HG03175 (cell line): Measurements from ENCODE around the gene ACACA.

Experiments used
- ATAC-seq: cut with Tn5 transposase; IDR thresholded peaks from one replicate; pipeline ENCODE4 v1.9.1; 2021; ENCODE audit warnings: mild to moderate bottlenecking, moderate library complexity; ENCODE audit not compliant: unreplicated experiment

Gene ACACA

DNA sequence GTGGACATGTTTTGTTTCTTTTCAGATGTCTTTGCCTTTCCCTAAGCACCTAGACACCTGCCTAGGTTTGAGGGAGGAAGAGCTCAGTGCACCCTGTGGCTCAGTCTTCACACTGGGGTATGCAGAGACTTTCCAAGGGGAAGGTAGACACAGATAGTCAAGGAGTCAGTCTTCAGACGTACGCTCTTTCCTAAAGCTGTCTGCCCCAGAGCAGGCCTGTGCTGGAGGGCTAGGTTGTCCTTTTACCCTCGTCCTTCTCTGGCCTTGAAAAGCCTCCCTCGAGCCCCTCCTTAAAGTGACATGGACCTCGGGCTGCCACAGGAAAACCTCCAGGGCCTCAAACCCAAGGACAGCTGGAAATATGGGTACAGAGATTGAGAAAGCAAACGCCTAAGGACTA, 354.2 kb downstream of the ACACA start:
- ATAC-seq, result no peak

GRCh38 chr17:37051833-37052232, 354.8 kb downstream of the ACACA start:
- ATAC-seq, result no peak

DNA sequence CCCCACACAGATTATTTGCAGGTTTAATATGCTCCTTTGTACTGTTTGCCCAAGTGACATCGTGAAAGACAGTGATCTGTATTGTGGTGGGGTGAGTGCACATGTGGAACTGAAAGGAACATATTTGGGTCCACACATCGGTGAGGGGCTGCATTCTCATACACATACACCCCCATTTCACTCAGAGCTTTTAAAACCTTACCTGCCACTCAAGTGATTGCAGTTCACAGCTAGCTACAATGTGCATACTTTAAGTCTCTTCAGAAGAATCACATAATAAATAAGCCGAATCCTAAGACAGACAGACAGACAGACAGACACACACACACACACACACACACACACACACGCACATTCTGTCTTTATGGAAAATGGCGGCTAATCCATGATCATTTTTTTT, 355.3 kb downstream of the ACACA start:
- no peak for ATAC-seq

DNA sequence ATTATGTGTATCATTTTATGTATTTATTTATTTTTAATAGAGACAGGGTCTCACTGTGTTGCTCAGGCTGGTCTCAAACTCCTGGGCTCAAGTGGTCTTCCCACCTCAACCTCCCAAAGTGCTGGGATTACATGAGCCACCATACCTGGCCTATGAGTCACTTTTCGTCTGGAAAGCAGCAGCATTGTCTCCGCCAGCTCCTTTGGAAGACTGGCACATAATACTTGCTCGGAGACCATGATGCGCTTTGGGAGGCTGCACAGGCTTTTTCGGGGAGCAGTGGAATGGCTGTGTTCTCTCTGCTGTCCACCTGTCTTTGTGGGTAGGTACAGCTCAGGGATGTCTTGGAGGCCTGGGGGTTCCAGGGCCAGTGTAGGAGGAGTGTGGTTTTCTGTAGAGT, 355.7 kb downstream of the ACACA start:
- ATAC-seq, result no peak

DNA sequence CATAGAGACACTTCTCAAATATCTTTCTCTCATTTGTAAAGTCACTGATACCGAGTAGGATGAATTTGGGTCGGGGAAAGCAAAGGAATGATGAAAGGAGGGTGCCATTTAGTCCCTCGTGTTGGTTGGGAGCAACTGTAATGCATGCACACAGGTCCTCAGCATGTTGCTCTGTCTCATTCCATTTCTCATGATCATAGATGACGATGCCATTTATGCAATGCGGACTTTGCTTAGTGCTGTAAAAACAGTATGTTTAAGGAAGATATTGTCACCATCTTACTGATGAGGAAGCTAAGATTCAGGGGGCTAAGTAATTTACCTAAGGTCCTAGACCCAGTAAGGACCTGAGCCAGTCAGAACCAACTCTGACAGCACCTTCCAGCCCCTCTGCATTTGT, 357.8 kb downstream of the ACACA start:
- ATAC-seq, result no peak

GRCh38 chr17:37047631-37048104, 359.0 kb downstream of the ACACA start:
- no peak for ATAC-seq

- ATAC-seq, result no peak
Measured at GRCh38 chr17:37045351-37045922, 361.2 kb downstream of the ACACA start.

DNA sequence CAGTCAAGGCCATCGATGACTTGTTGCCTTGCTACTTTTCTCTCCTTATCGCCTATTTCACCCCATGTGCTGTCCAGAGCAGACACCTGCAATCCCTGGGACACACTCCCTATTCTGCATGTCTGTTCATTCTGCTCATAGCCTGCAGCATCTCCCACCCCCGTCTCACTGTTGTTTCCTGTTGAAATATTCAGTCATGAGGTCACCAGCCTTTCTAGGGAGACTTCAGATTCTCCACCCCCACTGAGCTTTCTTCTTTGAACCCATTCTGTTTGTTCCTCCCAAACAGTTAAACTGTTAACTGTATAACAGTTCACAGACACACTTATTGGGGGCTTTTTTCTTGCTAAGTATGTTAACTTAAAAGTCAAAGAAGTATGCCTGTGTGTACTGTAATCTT, 363.4 kb downstream of the ACACA start:
- ATAC-seq, result no peak

DNA sequence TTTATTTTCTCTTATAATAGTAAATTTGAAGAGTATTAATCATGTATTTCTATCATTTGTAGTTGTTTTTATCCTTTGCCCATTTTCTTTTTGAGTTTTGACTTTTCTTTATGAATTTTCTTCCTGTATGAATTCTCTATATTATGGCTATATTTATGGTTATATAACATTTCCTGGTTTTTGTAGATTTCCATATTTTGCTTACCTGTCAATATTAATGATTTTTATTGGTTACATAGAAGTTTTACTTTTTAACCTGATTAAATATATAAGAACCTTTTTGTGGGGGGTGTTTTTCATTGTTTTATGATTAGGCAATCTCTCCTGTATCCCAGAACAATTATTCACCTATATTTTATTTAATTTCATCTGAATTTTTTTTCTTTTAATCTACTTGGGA, 364.7 kb downstream of the ACACA start:
- ATAC-seq, result no peak

- no peak for ATAC-seq
Measured at GRCh38 chr17:37039269-37039668, 367.4 kb downstream of the ACACA start.

DNA sequence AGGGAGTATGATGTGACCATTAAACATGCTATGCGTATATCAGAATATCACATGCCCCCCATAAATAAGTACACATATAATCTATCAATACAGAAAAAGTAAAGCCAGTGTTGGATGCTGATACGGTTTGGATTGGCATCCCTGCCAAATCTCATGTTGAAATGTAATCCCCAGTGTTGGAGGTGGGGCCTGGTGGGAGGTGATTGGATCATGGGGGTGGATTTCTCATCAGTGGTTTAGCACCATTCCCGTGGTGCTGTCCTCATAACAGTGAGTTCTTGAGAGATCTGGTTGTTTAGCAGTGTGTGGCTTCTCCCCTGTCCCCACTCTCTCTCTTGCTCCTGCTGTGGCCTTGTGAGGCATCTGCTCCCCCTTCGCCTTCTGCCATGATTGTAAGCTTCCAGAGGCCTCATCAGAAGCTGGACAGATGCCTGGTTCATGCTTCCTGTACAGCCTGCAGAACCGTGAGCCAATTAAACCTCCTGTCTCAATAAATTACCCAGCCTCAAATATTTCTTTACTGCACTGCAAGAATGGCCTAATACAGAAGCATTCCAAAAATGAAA, 369.0 kb downstream of the ACACA start:
- no peak for ATAC-seq
